Retinal pigment epithelial cell (primary cell): ENCODE measurements around the gene IL24.
"Not testable (repeated sequence)": the region's sequence is repeated elsewhere in the genome, so short reads cannot be mapped to it uniquely, and the experiment has no call there.

Source experiments
- DNase-seq: peaks from one replicate; pipeline ENCODE4 v3.0.0-alpha.2; 2010; ENCODE audit warnings: low read depth
- H3K4me3 ChIP-seq: 2 replicates; pipeline ENCODE4 v1.5.1; 2011; ENCODE audit warnings: mild to moderate bottlenecking, low read length, control low read depth, moderate library complexity
- TF ChIP-seq, protein P1 (sequence below): conservative IDR thresholded peaks from 2 replicates; pipeline ENCODE4 v1.5.1; 2011; ENCODE audit warnings: low read depth, low read length, control low read depth, inconsistent platforms

The IL24 gene

DNA sequence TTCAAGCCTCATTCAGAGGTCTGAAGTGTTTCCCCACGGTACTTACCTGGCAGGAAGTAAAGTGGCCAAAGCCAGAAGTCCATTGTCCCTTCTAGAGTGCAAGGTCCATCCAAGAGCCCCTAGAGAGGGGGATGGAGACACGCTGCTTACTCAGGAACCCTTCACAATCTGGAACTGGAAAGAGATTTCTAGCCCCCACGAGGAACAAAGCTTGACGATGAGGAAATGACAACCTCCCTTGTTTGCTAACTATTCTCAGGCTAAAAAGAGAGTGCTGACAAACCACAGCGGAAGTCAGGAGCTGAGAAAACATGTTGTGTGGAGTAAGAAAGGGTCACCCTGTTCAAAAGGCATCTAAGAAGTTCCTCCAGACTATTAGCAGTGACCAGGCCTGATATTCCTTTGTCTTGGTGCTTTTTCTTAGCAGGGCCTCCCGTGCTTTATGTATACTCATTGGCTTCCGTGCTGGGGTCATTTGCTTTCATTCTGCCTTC lies 24.6 kb downstream of the IL24 start, which contains the start of gene FCMR:
TSS of gene FCMR (minus strand) at position 170 of the 494 bp plus-strand sequence. CDS start at position 83, 87 bp downstream.
- TF ChIP-seq, protein P1, sequence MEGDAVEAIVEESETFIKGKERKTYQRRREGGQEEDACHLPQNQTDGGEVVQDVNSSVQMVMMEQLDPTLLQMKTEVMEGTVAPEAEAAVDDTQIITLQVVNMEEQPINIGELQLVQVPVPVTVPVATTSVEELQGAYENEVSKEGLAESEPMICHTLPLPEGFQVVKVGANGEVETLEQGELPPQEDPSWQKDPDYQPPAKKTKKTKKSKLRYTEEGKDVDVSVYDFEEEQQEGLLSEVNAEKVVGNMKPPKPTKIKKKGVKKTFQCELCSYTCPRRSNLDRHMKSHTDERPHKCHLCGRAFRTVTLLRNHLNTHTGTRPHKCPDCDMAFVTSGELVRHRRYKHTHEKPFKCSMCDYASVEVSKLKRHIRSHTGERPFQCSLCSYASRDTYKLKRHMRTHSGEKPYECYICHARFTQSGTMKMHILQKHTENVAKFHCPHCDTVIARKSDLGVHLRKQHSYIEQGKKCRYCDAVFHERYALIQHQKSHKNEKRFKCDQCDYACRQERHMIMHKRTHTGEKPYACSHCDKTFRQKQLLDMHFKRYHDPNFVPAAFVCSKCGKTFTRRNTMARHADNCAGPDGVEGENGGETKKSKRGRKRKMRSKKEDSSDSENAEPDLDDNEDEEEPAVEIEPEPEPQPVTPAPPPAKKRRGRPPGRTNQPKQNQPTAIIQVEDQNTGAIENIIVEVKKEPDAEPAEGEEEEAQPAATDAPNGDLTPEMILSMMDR = no peak
- no peak within 1 kb of the TSS for H3K4me3 ChIP-seq
- DNase-seq = no peak

DNA sequence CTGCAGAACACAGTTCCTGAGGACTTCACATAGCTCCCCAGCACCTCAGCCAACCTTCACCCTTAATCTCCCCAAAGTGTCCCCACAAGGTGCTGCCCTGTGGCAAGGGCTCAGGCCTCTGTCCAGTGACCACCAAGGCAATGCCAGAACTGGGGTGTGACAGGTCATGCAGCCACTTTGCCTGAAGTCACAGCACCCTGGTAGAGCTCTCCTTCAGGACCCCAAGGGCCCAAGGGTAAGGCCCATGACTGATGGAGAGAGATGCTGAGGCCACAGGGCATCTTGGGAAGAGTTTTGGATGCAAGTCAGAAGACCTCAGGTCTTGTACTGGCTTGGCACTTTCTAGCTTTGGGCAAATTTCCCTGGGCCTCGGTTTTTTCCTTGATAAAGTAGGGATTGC lies 25.3 kb downstream of the IL24 start:
- TF ChIP-seq, protein P1 = no peak
- no peak overlapping the region for H3K4me3 ChIP-seq
- DNase-seq = no peak

DNA sequence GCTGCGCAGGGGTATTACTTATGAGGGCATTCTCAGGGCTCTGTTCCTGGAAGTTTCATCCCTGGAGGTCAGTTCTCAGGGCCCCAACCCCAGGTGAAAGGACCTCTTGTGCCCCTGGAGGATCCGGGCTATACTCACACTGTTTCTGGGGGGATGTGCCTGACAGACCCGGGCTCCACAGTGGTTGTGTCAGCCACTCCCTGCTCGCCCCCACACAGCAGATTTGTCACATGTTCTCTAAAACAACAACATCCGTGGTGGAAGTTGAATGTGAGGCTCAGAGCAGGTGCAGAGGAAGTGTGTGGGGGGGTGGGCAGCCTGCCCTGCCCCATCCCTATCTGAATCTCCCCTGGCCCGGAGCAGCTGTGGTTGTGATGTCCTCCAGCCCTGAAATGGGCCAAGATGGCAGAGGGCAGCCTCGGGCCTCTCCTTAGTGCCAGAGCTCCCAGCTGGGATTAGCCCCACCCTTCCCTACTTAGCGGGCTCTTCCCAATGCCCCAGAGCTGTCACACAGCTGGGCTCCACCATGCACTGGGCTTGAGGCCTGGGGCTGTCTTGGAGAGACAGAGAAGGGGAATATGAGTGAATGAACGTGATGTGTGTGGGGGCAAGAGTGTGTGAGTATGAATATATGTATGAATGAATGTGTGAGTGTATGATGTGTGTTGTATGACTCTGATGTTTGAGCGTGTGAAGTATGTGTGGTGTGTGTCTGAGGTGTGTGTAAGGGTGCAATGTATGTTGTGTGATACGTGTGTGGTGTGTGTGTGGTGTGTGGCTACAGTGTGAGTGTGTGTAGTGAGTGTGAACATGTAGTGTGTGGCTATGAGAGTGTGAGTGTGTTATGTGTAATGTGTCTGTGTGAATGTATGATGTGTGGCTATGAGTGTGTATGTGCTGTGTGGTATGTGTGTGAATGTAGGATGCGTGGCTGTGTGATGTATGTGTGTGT lies 26.0 kb downstream of the IL24 start:
- no peak overlapping the region for H3K4me3 ChIP-seq
- no peak for DNase-seq

GRCh38 chr1:206923961-206924557 lies 26.8 kb downstream of the IL24 start:
- DNase-seq, H3K4me3 ChIP-seq: not testable (repeated sequence)

More for the DNA sequence above, 26.0 kb downstream of the IL24 start:
- TF ChIP-seq, protein P1 = no peak

GRCh38 chr1:206924592-206925105 lies 27.4 kb downstream of the IL24 start:
- no peak for DNase-seq
- no peak overlapping the region for H3K4me3 ChIP-seq
- TF ChIP-seq, protein P1 = no peak

DNA sequence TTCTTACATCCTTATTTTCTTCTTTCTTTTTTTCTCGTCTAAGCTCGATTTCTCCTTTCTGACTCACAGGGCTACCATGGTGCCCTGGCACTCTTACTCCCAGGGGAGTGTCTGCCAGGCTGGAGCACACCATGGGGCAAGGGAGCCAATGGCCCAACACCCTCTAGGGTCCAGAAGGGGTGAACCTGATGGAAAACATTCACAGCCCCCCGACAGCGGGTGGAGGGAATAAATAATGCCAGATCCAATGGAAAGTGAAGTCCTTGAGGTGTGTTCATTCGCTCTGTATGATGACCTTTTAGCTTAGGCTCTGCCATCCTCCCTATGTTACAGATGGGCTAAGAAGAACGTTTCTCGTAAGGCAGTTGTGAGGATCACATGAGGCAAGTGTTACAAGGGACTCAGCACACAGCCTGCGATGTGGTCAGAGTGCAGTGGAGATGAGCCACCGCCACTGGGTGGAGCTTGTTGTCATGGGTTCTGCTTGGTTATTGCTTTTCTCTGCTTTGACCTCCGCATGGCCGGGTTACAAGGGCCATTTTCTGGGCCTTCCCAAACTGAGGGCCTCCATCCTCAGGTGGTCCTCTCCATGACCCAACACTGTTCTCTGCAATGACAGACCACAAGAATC lies 28.0 kb downstream of the IL24 start:
- DNase-seq = no peak
- H3K4me3 ChIP-seq = no peak overlapping the region

More for the DNA sequence above, 28.0 kb downstream of the IL24 start:
- TF ChIP-seq, protein P1 = no peak
